Mucosa of rectum (tissue), 2 donors: ENCODE data around the gene TFDP2.
"Not testable (repeated sequence)": the region's sequence is repeated elsewhere in the genome, so short reads cannot be mapped to it uniquely, and the experiment has no call there.

Experiments used
- H3K27ac ChIP-seq, 2 donors: one replicate each; pipeline ENCODE4 v1.7.0; 2013; ENCODE audit warnings: inconsistent platforms in 2 of 2, low read depth in 2 of 2, low read length in 2 of 2
- H3K27me3 ChIP-seq, 2 donors: one replicate each; pipeline ENCODE4 v1.7.0; 2013; ENCODE audit warnings: low read length in 2 of 2; ENCODE audit not compliant: control insufficient read depth in 2 of 2, insufficient read depth in 2 of 2
- H3K36me3 ChIP-seq, 2 donors: one replicate each; pipeline ENCODE4 v1.7.0; 2013; ENCODE audit warnings: low read length in 2 of 2; ENCODE audit not compliant: control insufficient read depth in 2 of 2, insufficient read depth in 2 of 2
- H3K4me1 ChIP-seq, 2 donors: one replicate each; pipeline ENCODE4 v1.7.0; 2013; ENCODE audit warnings: low read length in 2 of 2, mild to moderate bottlenecking in 1 of 2; ENCODE audit not compliant: control insufficient read depth in 2 of 2, insufficient read depth in 2 of 2
- H3K4me3 ChIP-seq, 2 donors: one replicate each; pipeline ENCODE4 v1.7.0; 2013; ENCODE audit warnings: low read length in 2 of 2
- H3K9ac ChIP-seq, 2 donors: one replicate each; pipeline ENCODE4 v1.7.0; 2013; ENCODE audit warnings: low read length in 2 of 2, low read depth in 1 of 2, mild to moderate bottlenecking in 1 of 2
- H3K9me3 ChIP-seq, 2 donors: one replicate each; pipeline ENCODE4 v1.7.0; 2013; ENCODE audit warnings: low read length in 2 of 2; ENCODE audit not compliant: control insufficient read depth in 2 of 2
- donor health status: healthy.
- donor health status: Normal muscosa, but diverticular disease.

TFDP2 gene

DNA sequence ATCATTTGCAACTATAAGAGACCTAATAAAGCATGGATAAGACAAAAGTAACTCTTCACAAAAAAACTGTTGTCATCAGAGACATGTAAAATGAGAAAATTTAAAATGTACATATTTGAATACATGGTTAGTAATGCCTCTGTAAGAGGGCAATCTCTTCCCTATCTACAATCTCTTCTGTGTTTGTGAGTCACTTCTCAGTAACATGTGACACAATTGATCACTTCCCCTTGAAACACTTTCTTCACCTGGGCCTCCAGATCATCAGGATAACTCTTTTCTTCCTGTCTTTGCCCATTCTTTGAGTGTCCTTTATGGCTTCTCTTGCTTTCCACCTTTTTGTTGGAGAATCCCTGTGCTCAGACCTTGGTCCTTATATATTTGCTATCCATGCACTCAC is 50.4 kb downstream of the TFDP2 start:
- no peaks in the 10 kb centered on the region for H3K4me1 ChIP-seq
- H3K4me3 ChIP-seq: no peak overlapping the region
- H3K9me3 ChIP-seq: no peaks in the 10 kb centered on the region
- no peak overlapping the region for H3K27ac ChIP-seq
- no peaks in the 10 kb centered on the region for H3K36me3 ChIP-seq
- H3K27me3 ChIP-seq: no peaks in the 10 kb centered on the region
- no peak overlapping the region for H3K9ac ChIP-seq

DNA sequence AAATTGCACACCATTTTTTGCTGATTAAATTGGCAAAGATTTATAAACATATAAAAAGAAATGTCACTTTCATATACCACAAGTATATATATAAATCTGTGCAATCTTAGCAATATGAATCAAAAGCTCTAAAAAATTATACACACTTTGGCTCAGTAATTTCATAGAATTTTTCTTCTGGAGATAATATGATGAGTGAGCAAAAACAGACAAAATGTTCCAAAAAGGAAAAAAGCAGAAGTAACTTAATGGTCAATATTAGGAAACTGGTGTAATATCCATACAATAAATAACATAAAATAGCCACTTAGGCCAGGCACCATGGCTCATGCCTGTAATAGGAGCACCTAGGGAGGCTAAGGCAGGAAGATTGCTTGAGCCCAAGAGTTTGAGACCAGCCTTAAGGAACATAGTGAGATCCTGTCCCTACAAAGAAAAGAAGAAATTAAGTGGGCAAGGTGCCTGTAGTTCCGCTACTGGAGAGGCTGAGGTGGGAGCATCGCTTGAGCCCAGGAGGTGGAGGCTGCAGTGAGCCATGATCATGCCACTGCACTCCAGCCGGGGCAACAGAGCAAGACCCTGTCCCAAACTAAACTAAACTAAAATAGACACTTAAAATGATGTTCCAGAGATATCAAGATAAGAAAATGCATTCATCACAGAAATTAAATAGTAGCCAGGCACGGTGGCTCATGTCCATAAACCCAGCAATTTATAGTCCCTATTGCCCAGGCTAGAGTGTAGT is 52.1 kb downstream of the TFDP2 start:
- no peaks in the 10 kb centered on the region for H3K9me3 ChIP-seq
- H3K4me3 ChIP-seq: no peak overlapping the region
- no peak overlapping the region for H3K9ac ChIP-seq
- H3K4me1 ChIP-seq: no peaks in the 10 kb centered on the region
- no peaks in the 10 kb centered on the region for H3K36me3 ChIP-seq
- no peak overlapping the region for H3K27ac ChIP-seq
- H3K27me3 ChIP-seq: no peaks in the 10 kb centered on the region

DNA sequence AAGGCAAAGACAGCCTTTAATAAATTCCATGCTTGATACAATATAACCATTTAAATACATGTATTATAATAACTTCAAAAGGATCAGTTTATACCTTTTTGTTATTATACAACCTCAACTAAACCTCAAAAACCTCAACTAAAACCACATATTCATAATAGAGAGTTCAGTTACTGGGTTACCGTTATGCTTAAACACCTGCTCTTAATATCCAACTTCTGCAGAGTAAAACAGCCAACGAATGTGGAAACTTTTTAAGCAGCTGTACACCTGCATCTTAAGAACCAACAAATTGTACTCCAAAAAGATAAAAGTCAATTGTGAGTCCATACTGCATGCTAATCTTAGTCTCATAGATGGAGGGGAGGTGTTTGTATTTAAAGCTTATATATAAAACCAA is 53.5 kb downstream of the TFDP2 start:
- Histone ChIP-seq H3K27ac (no peak overlapping the region), H3K4me3 (no peak overlapping the region), H3K4me1 (no peaks in the 10 kb centered on the region), H3K27me3 (no peaks in the 10 kb centered on the region), H3K9ac (no peak overlapping the region), H3K9me3 (no peaks in the 10 kb centered on the region), H3K36me3 (peaks cover 0 to 2% of the 10 kb centered on the region in 2 donors)

DNA sequence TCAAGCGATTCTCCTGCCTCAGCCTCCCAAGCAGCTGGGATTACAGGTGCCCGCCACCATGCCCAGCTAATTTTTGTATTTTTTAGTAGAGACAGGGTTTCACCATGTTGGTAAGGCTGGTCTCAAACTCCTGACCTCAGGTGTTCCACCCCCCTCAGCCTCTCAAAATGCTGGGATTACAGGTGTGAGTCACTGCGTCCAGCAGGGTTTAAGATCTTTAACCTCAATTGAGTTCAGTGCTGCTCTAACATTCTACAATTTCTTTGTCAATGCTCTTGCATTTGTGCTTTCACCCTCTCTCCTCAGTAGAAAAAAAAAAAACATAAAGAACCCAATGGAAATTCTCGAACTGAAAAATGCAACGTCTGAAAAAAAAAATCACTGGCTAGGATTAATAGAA is 60.4 kb downstream of the TFDP2 start:
- H3K9ac ChIP-seq, H3K9me3 ChIP-seq, H3K36me3 ChIP-seq, H3K27ac ChIP-seq, H3K27me3 ChIP-seq, H3K4me3 ChIP-seq, H3K4me1 ChIP-seq: not testable (repeated sequence)

DNA sequence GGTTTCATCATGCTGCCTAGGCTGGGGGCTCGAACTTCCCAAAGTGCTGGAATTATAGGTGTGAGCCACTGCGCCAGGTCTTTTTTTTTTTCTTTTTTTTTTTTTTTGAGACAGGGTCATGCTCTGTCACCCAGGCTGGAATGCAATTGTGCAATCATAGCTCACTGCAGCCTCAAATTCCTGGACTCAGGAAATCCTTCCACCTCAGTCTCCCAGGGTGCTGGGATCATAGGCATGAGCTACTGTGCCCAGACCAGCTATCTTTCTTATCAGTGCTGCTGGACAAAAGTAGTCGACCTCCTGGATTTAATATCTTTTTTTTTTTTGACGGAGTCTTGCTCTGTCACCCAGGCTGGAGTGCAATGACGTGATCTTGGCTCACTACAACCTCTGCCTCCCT is 60.8 kb downstream of the TFDP2 start:
- no peaks in the 10 kb centered on the region for H3K27me3 ChIP-seq
- H3K4me3 ChIP-seq: no peak overlapping the region
- no peaks in the 10 kb centered on the region for H3K9me3 ChIP-seq
- no peak overlapping the region for H3K27ac ChIP-seq
- H3K36me3 ChIP-seq: peaks cover 0 to 2% of the 10 kb centered on the region in 2 donors
- H3K9ac ChIP-seq: no peak overlapping the region
- peaks cover 0 to 7% of the 10 kb centered on the region in 2 donors for H3K4me1 ChIP-seq

DNA sequence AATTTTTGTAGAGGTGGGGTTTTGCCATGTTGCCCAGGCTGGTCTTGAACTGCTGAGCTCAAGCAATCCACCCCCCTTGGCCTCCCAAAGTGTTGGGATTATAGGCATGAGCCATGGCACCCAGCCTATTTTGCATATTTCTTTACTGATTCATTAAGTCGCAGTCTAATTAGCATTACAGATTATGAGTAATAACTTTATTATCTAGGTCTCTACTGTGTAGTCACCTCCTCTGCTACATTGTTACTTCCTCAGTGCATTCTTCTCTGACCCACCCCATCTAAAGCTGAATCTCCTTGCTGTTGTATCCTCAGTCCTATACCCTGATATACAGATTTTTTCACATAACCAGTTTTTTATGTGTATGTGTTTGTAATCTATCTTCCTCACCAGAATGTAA is 61.7 kb downstream of the TFDP2 start:
- no peak overlapping the region for H3K9ac ChIP-seq
- peaks cover 0 to 2% of the 10 kb centered on the region in 2 donors for H3K36me3 ChIP-seq
- no peak overlapping the region for H3K4me3 ChIP-seq
- H3K27me3 ChIP-seq: no peaks in the 10 kb centered on the region
- peak overlapping the region in 1 of 2 donors; percentile 68 for H3K27ac ChIP-seq
- peaks cover 0 to 7% of the 10 kb centered on the region in 2 donors for H3K4me1 ChIP-seq
- no peaks in the 10 kb centered on the region for H3K9me3 ChIP-seq

DNA sequence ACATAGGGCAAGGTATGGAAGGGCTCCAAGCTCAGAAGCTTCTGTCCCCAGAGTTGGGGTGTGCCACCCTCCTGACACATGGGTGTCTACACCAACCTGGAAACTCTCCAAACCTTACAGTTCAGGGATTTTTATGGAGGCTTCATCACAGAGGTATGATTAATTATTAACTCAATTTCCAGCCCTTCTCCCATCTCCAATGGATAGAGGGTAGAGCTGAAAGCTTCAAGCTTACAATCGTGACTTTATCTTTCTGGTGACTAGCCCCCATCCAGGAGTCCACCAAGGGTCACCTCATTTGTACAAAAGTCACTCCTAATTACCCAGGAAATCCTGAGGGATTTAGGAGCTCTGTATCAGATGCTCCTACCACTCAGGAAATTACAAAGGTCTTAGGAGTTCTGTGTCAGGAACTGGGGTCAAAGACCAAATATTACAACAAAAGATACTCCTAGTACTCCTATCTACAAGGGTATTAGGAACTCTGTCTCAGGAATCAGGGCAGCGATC is 62.7 kb downstream of the TFDP2 start:
- Histone ChIP-seq H3K27ac (peak overlapping the region; percentile 66 to 78), H3K4me3 (peak overlapping the region in 1 of 2 donors; percentile 9), H3K4me1 (peaks cover 0 to 7% of the 10 kb centered on the region in 2 donors), H3K9ac (peak overlapping the region in 1 of 2 donors; percentile 2), H3K36me3 (peaks cover 0 to under 1% of the 10 kb centered on the region in 2 donors), H3K27me3 (no peaks in the 10 kb centered on the region), H3K9me3 (no peaks in the 10 kb centered on the region)

DNA sequence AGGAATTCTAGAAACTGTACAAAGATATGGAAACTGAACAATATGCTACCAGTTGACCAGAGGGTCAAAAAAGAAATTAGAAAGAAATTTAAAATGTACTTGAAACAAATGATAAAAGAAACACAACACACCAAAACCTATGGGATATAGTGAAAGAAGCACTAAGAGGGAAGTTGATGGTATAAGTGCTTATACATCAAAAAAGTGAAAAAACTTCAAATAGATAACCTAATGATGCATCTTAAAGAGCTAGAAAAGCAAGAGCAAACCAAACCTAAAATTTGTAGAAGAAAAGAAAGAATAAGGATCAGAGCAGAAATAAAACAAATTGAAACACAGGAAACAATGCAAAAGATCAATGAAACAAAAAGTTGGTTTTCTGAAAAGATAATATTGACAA is 68.2 kb downstream of the TFDP2 start:
- Histone ChIP-seq H3K9me3 (no peaks in the 10 kb centered on the region), H3K4me1 (peaks cover 6 to 18% of the 10 kb centered on the region in 2 donors), H3K27ac (no peak overlapping the region), H3K9ac (no peak overlapping the region), H3K4me3 (no peak overlapping the region), H3K27me3 (no peaks in the 10 kb centered on the region), H3K36me3 (no peaks in the 10 kb centered on the region)

DNA sequence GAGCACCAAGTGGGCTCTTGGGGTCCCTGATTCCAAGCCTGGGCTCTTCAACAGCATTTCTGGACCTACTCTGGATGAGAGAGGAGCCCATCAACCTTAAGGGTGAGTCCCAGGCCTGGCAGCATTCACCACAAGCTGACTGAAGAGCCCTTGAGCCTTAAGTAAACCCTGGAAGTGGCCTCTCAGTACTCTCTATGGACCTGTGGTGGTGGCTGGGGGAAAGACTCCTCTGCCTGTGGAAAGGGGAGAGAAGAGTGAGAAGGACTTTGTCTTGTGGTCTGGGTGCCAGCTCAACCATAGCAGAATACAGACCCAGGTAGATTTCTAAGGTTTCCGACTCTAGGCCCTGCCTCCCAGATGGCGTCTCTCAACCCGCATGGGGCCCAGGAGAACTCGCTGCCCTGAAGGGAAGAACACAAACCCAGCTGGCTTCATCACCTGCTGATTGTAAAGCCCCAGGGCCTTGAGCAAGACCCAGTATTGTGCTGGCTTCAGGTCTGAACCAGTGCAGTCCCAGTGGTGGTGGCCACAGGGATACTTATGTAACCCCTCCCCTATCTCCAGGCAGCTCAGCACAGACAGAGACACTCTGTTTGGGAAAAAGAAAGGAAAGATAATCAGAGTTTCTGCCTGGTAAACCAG is 71.4 kb downstream of the TFDP2 start:
- Histone ChIP-seq H3K27me3 (no peaks in the 10 kb centered on the region), H3K4me3 (no peak overlapping the region), H3K27ac (peak overlapping the region; percentile 10 to 20), H3K9ac (no peak overlapping the region), H3K36me3 (no peaks in the 10 kb centered on the region), H3K4me1 (peaks cover 8 to 14% of the 10 kb centered on the region in 2 donors), H3K9me3 (no peaks in the 10 kb centered on the region)

DNA sequence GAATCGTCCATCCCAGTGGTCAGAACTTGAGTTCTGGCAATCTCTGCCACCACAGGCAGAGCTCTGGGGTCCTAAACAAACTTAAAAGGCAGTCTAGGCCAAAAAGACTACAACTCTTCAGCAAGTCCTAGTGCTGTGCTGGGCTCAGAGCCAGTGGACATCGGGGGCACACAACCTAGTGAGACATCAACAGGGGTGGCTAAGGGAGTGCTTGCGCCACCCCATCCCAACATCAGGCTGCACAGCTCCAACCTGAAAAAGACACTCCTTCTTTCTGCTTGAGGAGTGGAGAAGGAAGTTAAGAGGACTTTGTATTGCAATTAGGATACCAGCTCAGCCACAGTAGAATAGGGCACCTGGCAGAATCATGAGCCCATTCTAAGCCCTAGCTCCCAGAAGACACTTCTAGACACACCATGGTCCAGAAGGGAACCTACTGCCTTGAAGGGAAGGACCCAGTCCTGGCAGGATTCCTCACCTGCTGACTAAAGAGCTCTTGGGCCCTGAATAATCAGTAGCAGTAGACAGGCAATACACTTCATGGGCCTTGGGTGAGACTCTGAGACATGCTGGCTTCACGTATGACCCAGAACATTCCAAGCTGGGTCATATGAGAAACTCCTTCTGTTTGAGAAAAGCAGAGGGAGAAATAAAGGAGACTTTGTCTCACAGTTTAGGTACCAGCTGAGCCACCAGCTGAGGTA is 72.0 kb downstream of the TFDP2 start:
- Histone ChIP-seq H3K27me3 (no peaks in the 10 kb centered on the region), H3K36me3 (no peaks in the 10 kb centered on the region), H3K4me3 (no peak overlapping the region), H3K27ac (peak overlapping the region; percentile 20 to 34), H3K4me1 (peaks cover 14 to 21% of the 10 kb centered on the region in 2 donors), H3K9me3 (no peaks in the 10 kb centered on the region), H3K9ac (no peak overlapping the region)
